ENCODE results near the gene XYLT1.

GRCh38 chr16:17145029-17145428 lies 325.7 kb downstream of the XYLT1 start:
- TF ChIP-seq CTCF (IDR thresholded peaks at IDR 0.05) (no peak), ZFX (IDR thresholded peaks at IDR 0.05; ENCODE audit: borderline replicate concordance) (no peak)
